Embryonic facial prominence (tissue), 1 donor: Measurements from ENCODE around the gene ABLIM1.
A peak's percentile ranks its signal among the peaks of the same experiment; 100 is the strongest.

Source experiments
- DNase-seq: peaks from one replicate; pipeline ENCODE4 v3.0.0-alpha.2; 2016; ENCODE audit errors: extremely low spot score

Gene ABLIM1

GRCh38 chr10:114545819-114546218 is 112.3 kb downstream of the ABLIM1 start:
- DNase-seq, result no peak

- DNase-seq, result no peak
Measured at GRCh38 chr10:114545071-114545470, 113.0 kb downstream of the ABLIM1 start.

GRCh38 chr10:114544045-114544659 is 113.9 kb downstream of the ABLIM1 start:
- DNase-seq, result no peak

DNA sequence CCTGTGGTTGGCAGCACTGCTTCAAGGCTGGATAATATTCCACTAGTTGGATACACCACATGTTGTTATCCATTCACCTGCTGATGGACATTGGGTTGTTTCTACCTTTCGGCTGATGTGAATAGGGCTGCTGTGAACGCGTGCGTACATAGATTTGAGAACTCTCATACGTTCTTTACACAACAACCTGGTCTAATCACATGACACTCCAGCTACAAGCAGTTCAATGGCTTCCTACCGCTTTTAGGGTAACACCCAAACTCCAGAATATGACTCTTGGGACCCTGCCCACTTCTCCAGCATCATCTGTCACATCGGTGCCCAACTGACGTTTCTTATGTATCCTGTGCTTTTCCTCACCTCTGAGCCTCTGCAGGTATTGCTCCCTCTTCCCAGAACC is 114.6 kb downstream of the ABLIM1 start:
- no peak for DNase-seq

DNA sequence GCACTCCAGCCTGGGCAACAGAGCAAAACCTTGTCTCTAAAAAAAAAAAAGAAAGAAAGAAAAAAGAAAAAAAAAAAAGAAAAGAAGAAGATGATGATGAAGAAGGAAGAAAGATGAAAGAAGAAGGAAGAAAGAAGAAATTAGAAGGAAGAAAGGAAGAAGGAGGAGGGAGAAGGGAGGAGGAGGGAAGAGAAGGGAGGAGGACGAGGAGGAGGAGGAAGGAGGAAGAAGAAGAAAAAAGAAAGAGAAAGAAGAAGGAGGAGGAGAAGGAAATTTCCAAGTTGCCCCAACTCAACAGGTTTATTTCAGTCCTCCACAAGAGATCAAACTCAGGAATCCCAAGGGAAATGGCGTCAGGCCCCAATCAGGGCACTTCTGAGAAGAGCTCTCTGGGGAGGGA is 115.7 kb downstream of the ABLIM1 start:
- no peak for DNase-seq

- no peak for DNase-seq
Measured at GRCh38 chr10:114541797-114542160, 116.3 kb downstream of the ABLIM1 start.

- DNase-seq, result peak; percentile 24
Measured at GRCh38 chr10:114541081-114541796, 116.8 kb downstream of the ABLIM1 start.

- DNase-seq, result no peak
Measured at GRCh38 chr10:114540236-114540635, 117.8 kb downstream of the ABLIM1 start.

DNA sequence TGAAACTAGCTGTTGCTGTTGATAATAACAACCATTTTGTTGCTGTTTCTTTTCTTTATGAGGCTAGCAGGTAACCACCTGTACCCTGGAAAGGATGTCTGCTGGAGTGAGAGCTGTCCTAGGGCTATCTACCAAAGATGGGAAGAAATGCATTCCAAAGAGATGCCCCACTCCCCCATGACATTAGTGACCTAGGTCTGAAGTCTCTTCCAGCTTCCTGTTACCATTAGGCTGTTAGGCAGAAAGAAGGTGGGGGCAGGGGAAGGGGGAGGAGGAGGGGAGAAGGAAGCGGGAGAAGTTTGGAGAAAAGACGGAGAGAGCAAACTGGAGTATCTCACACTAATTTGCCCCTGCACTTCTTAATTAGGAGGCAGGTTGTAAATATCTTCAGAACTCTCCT is 118.5 kb downstream of the ABLIM1 start:
- no peak for DNase-seq

DNA sequence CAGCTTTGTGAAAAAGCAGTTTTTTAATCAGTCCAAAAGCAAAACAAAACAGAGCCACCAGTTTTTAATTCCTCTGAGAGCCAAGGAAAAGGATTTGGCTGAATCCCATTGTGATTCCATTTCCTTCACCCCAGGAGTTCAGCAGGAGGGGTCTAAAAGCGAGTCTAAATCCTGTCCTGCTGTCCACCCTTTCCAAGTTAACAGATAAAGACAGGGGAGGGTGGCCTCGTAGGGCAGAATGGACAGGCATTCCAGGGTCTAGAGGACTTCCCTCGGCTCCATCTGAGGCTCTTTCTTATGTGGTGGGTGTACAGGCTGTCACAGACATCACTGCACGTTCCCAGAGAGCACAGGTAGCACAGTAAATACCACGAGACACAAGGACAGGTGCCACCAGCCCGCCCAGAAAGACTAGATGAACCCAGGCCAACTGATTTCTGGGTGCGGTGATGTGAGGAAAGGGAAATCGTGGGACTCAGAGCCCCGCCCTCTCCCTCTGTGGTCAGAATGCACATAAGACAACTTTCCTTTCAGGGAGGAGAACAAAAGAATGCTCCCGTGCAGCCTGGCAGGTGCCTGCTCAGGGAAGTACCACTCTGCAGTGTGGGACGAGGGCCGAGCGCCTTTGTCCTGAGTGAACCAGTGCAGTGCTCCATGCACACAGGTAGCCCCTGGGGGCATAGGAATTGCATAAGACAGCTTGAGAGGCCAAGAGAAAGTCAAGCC is 119.7 kb downstream of the ABLIM1 start:
- DNase-seq, result no peak

GRCh38 chr10:114537736-114538135 is 120.3 kb downstream of the ABLIM1 start:
- no peak for DNase-seq

DNA sequence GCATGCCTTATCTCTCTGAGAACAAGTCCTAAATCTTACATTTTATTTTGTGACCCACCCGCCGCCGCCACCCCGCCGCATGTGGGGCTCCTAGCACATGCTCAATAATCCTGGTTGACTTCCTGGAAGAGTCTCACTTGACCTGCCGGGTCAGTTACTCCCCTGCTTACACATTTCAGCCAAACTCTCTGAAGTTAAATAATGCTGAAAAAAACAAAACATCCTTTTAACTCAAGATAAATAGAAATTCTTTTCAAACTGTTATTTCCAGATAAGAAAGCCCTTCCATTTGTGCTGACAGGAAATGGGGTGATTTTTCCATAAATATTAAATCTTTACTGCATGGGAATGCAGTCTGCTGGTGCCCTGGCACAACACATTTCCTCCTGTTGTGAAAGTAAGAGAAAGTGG is 123.5 kb downstream of the ABLIM1 start:
- DNase-seq, result no peak

DNA sequence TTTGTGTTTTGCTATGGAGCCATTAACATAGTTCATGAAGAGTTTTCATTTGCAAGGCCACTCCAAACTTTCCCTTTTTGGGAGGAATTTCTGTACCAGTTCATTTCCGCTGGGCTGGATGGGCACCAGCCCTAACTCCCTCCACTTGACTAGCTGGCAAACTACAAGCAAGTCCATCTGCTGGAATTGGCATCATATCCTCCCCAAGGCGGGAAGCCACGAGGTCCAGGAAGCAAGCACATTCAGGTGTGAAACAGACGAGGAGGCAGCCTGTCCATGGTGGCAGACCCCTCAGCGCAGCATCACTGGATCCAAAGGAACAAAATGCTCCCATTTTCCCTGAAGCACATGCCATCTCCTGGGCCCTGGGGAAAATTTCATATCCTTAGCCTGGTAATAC is 125.8 kb downstream of the ABLIM1 start:
- no peak for DNase-seq

- peak; percentile 67 for DNase-seq
Measured at GRCh38 chr10:114526504-114527238, 131.4 kb downstream of the ABLIM1 start.

GRCh38 chr10:114526126-114526503 is 132.0 kb downstream of the ABLIM1 start:
- no peak for DNase-seq

- peak; percentile 46 for DNase-seq
Measured at GRCh38 chr10:114525368-114525949, 132.6 kb downstream of the ABLIM1 start.

- no peak for DNase-seq
Measured at GRCh38 chr10:114523876-114524275, 134.2 kb downstream of the ABLIM1 start.

DNA sequence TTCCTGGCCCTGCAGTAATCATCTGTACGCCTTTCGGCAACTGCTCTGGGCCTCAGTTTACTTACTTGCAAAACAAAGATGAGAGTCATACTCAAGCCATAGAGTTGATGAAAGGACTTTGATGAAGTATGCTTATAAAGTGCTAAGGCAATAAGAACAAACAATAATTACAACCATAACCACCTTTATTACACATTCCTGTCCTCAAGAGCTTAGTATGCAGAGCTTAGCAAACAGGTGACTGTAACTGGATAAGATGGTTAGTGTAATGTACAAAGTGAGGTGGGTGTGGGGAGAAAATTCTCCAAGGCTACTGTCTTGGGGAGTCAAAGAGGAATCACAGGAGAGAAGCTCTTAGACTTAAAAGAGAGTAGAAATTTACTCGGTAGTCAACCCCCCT is 136.8 kb downstream of the ABLIM1 start:
- DNase-seq, result no peak

GRCh38 chr10:114520453-114520852 is 137.6 kb downstream of the ABLIM1 start:
- DNase-seq, result no peak

DNA sequence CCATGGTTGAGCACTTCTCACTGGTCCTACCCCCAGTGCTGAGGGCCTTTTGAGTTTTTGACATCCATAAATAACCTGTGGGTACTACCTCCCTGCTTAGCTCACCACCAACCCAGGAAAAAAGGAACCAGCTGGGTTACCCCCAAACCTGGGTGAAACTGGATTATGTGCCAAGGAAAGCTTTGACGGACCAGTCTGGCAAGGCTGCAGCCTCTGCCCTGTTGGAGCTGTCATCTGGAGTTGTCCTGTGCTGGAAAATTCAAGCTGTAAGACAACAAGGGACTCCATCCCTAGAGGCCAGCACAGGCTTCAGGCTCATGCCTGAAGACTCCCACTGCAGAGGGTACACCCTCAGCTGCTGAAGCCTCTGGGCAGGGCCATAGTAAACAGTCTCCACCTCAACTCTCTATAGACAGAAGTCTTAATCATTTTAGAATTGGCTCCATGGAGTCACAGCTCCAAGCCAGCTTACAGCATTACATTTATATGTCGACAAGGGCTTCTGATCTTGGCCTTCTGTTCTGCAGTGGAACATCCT is 138.2 kb downstream of the ABLIM1 start:
- DNase-seq, result no peak

DNA sequence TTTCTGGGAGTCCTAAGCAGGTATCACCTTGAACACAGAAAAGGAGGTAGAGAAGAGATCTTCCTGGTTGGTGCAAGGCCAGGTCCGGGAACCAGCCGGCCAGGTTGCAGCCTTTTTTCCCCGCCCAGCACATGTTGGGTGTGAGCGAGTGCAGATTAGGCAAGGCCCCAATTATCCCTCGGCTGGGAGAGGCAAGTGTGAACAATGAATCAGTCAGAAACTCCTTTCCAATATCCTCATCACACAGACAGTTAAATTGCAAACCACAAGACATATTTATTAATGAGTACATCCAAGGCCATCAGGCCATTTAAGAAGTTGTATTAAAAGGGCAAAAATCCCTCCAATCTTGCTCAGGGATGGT is 138.8 kb downstream of the ABLIM1 start:
- DNase-seq, result no peak
